Activated CD4-positive, alpha-beta T cell treated with anti-CD3 and anti-CD28 coated beads for 36 hours (primary cell): ENCODE results near the gene CNIH3. TPM values are rescaled to one million over a fixed set of nuclear protein-coding genes. Genes with fewer than 3 reads are reported as not detected.
A peak's percentile ranks its signal among the peaks of the same experiment; 100 is the strongest.

Experiments
- ATAC-seq: fragments of 200-7000 bp; cut with Tn5 transposase; one replicate; pipeline ENCODE4 v1.10.0; 2021; ENCODE audit warnings: mild to moderate bottlenecking, moderate library complexity
- CTCF ChIA-PET: fragments of 350-600 bp; sonication (Branson Sonifier 250); formaldehyde crosslinking; loops from one replicate; lab custom pipeline; 2021; ENCODE audit warnings: antibody characterized with exemption; lab: Charles Lee
- POLR2A ChIA-PET: fragments of 350-600 bp; sonication (Branson Sonifier 250); formaldehyde crosslinking; loops from one replicate; lab custom pipeline; 2021; ENCODE audit warnings: antibody characterized with exemption, inconsistent platforms; lab: Charles Lee
- DNase-seq: peaks from one replicate; pipeline ENCODE4 v3.0.0-alpha.2; 2020
- H3K27ac Mint-ChIP-seq: one replicate; pipeline ENCODE4 v1.8.0; 2021; ENCODE audit warnings: mixed read lengths
- H3K27me3 Mint-ChIP-seq: one replicate; pipeline ENCODE4 v1.8.0; 2021; ENCODE audit warnings: mixed read lengths
- H3K36me3 Mint-ChIP-seq: one replicate; pipeline ENCODE4 v1.8.0; 2021; ENCODE audit warnings: low read depth, mixed read lengths
- H3K4me1 Mint-ChIP-seq: one replicate; pipeline ENCODE4 v1.8.0; 2021; ENCODE audit warnings: mixed read lengths
- H3K4me3 Mint-ChIP-seq: one replicate; pipeline ENCODE4 v1.8.0; 2021; ENCODE audit warnings: mild to moderate bottlenecking, moderate library complexity, mixed read lengths
- H3K9me3 Mint-ChIP-seq: one replicate; pipeline ENCODE4 v1.8.0; 2021; ENCODE audit warnings: low read depth, mixed read lengths
- intact Hi-C, 2 experiments: fragments of 100-400 bp; cut with DNase I in 1 of 2; cut with micrococcal nuclease in 1 of 2; formaldehyde crosslinking; loops; one replicate each; pipeline versions ENCODE4 v1.14.2 to v1.15.1; 2022 to 2024; cut with DNase I, micrococcal nuclease
- total RNA-seq, 2 experiments: library from RNA; stranded (reverse); gene quantifications; one replicate each; pipeline ENCODE4 v1.2.3, GENCODE V29; 2021

CNIH3 gene
- total RNA-seq, 2 experiments from 2014 or later = 1.5 to 1.8 TPM

- no peak overlapping the region for H3K27ac Mint-ChIP-seq
These were observed 1.6 kb downstream of the CNIH3 start for GRCh38 chr1:224617410-224618355.

GRCh38 chr1:224619209-224619608 lies 3.1 kb downstream of the CNIH3 start:
- intact Hi-C loops = no loop called here
- DNase-seq (no peak), ATAC-seq (no peak)
- peaks cover 11% of the 10 kb centered on the region for H3K9me3 Mint-ChIP-seq
- POLR2A ChIA-PET = interaction anchor here (0.6 kb wide), 1 partner anchor 31 kb away, joined by 5 read pairs; no protein-coding TSS in a partner anchor
- H3K27me3 Mint-ChIP-seq = peaks cover 55% of the 10 kb centered on the region
- H3K4me1 Mint-ChIP-seq = peaks cover 43% of the 10 kb centered on the region
- CTCF ChIA-PET = interaction anchor here (1.0 to 1.3 kb wide), 2 partner anchors 12 to 22 kb away, joined by 3 to 4 read pairs; no protein-coding TSS in a partner anchor
- no peak overlapping the region for H3K4me3 Mint-ChIP-seq
- H3K36me3 Mint-ChIP-seq = peaks cover 5% of the 10 kb centered on the region
- H3K27ac Mint-ChIP-seq = no peak overlapping the region

More at GRCh38 chr1:224617410-224618355, 1.6 kb downstream of the CNIH3 start:
- Mint-ChIP-seq H3K36me3 (peaks cover 2% of the 10 kb centered on the region), H3K27me3 (peaks cover 55% of the 10 kb centered on the region), H3K4me1 (peaks cover 30% of the 10 kb centered on the region), H3K4me3 (peak overlapping the region; percentile 22), H3K9me3 (peaks cover 11% of the 10 kb centered on the region)
- ChIA-PET CTCF (interaction anchor here (1.0 kb wide), 1 partner anchor 105 kb away, joined by 3 read pairs; no protein-coding TSS in a partner anchor), POLR2A (no interaction called here)
- ATAC-seq (no peak), DNase-seq (no peak)
- intact Hi-C loops = no loop called here

GRCh38 chr1:224620105-224620504 lies 4.0 kb downstream of the CNIH3 start:
- ATAC-seq = no peak
- peaks cover 11% of the 10 kb centered on the region for H3K9me3 Mint-ChIP-seq
- peaks cover 52% of the 10 kb centered on the region for H3K4me1 Mint-ChIP-seq
- no peak overlapping the region for H3K4me3 Mint-ChIP-seq
- POLR2A ChIA-PET = no interaction called here
- H3K27ac Mint-ChIP-seq = no peak overlapping the region
- DNase-seq = no peak
- peaks cover 5% of the 10 kb centered on the region for H3K36me3 Mint-ChIP-seq
- peaks cover 52% of the 10 kb centered on the region for H3K27me3 Mint-ChIP-seq
- CTCF ChIA-PET = no interaction called here
- intact Hi-C loops = loop anchor here in 1 of 2 experiments (5.0 kb wide), 4 partner anchors 78 to 188 kb away; partner anchors contain the start of gene WDR26

- no peak overlapping the region for H3K4me3 Mint-ChIP-seq
- ChIA-PET POLR2A (interaction anchor here (0.6 to 0.7 kb wide), 2 partner anchors 12 to 783 kb away, joined by 4 read pairs; no protein-coding TSS in a partner anchor), CTCF (interaction anchor here (0.8 to 1.0 kb wide), 2 partner anchors 11 to 36 kb away, joined by 3 read pairs; no protein-coding TSS in a partner anchor)
- ATAC-seq (no peak), DNase-seq (no peak)
- H3K27me3 Mint-ChIP-seq = peaks cover 41% of the 10 kb centered on the region
- H3K27ac Mint-ChIP-seq = no peak overlapping the region
- peaks cover 41% of the 10 kb centered on the region for H3K4me1 Mint-ChIP-seq
- intact Hi-C loops = loop anchor here in 1 of 2 experiments (5.0 kb wide), 4 partner anchors 80 to 190 kb away; partner anchors contain the start of gene WDR26
- H3K36me3 Mint-ChIP-seq = peaks cover 5% of the 10 kb centered on the region
- peaks cover 11% of the 10 kb centered on the region for H3K9me3 Mint-ChIP-seq
These were observed 5.9 kb downstream of the CNIH3 start for GRCh38 chr1:224621813-224622682.

- POLR2A ChIA-PET = interaction anchor here (0.6 to 0.7 kb wide), 2 partner anchors 80 to 784 kb away, joined by 3 to 4 read pairs; no protein-coding TSS in a partner anchor
- no peak overlapping the region for H3K4me3 Mint-ChIP-seq
- CTCF ChIA-PET = interaction anchor here (0.5 to 1.0 kb wide), 4 partner anchors 13 to 111 kb away, joined by 3 read pairs; no protein-coding TSS in a partner anchor
These were observed 6.7 kb downstream of the CNIH3 start for GRCh38 chr1:224622831-224623230.

GRCh38 chr1:224623310-224623714 lies 7.2 kb downstream of the CNIH3 start:
- intact Hi-C loops = loop anchor here in 1 of 2 experiments (5.0 kb wide), 4 partner anchors 81 to 191 kb away; partner anchors contain the start of gene WDR26
- peak overlapping the region; percentile 45 for H3K4me3 Mint-ChIP-seq
- H3K9me3 Mint-ChIP-seq = peaks cover 11% of the 10 kb centered on the region
- DNase-seq (peak; percentile 40), ATAC-seq (peak; percentile 62)
- peak overlapping the region; percentile 96 for H3K27ac Mint-ChIP-seq
- H3K4me1 Mint-ChIP-seq = peaks cover 31% of the 10 kb centered on the region
- peaks cover 31% of the 10 kb centered on the region for H3K27me3 Mint-ChIP-seq
- ChIA-PET POLR2A (interaction anchor here (0.7 kb wide), 1 partner anchor 80 kb away, joined by 3 read pairs; no protein-coding TSS in a partner anchor), CTCF (interaction anchor here (0.5 to 1.0 kb wide), 5 partner anchors 13 to 125 kb away, joined by 3 read pairs; no protein-coding TSS in a partner anchor)
- peaks cover 5% of the 10 kb centered on the region for H3K36me3 Mint-ChIP-seq

More at GRCh38 chr1:224622831-224623230, 6.7 kb downstream of the CNIH3 start:
- Mint-ChIP-seq H3K9me3 (peaks cover 11% of the 10 kb centered on the region), H3K4me1 (peaks cover 35% of the 10 kb centered on the region), H3K36me3 (peaks cover 5% of the 10 kb centered on the region), H3K27ac (peak overlapping the region; percentile 96), H3K27me3 (peaks cover 35% of the 10 kb centered on the region)
- DNase-seq (no peak), ATAC-seq (no peak)
- intact Hi-C loops = loop anchor here in 1 of 2 experiments (5.0 kb wide), 4 partner anchors 81 to 191 kb away; partner anchors contain the start of gene WDR26

- POLR2A ChIA-PET = interaction anchor here (0.7 kb wide), 1 partner anchor 81 kb away, joined by 3 read pairs; no protein-coding TSS in a partner anchor
- H3K4me3 Mint-ChIP-seq = peak overlapping the region; percentile 45
- DNase-seq = peak; percentile 87
- ATAC-seq = peak; percentile 92
- intact Hi-C loops = loop anchor here (1.0 to 5.0 kb wide), 5 partner anchors 20 to 192 kb away; partner anchors contain the start of gene WDR26 (in 1 of the 2)
- peaks cover 5% of the 10 kb centered on the region for H3K36me3 Mint-ChIP-seq
- CTCF ChIA-PET = interaction anchor here (0.9 kb wide), 3 partner anchors 18 to 125 kb away, joined by 3 read pairs; no protein-coding TSS in a partner anchor
- peaks cover 11% of the 10 kb centered on the region for H3K9me3 Mint-ChIP-seq
- peaks cover 25% of the 10 kb centered on the region for H3K27me3 Mint-ChIP-seq
- H3K27ac Mint-ChIP-seq = peak overlapping the region; percentile 96
- peaks cover 25% of the 10 kb centered on the region for H3K4me1 Mint-ChIP-seq
These were observed 7.7 kb downstream of the CNIH3 start for GRCh38 chr1:224623743-224624333.

- CTCF ChIA-PET = interaction anchor here (0.9 kb wide), 1 partner anchor 20 kb away, joined by 3 read pairs; no protein-coding TSS in a partner anchor
- peaks cover 11% of the 10 kb centered on the region for H3K9me3 Mint-ChIP-seq
- intact Hi-C loops = loop anchor here (1.0 to 5.0 kb wide), 5 partner anchors 20 to 192 kb away; partner anchors contain the start of gene WDR26 (in 1 of the 2)
- POLR2A ChIA-PET = no interaction called here
- peaks cover 5% of the 10 kb centered on the region for H3K36me3 Mint-ChIP-seq
- H3K4me3 Mint-ChIP-seq = peak overlapping the region; percentile 45
- ATAC-seq = no peak
- H3K27me3 Mint-ChIP-seq = peaks cover 19% of the 10 kb centered on the region
- no peak for DNase-seq
- peaks cover 22% of the 10 kb centered on the region for H3K4me1 Mint-ChIP-seq
- peak overlapping the region; percentile 96 for H3K27ac Mint-ChIP-seq
These were observed 8.3 kb downstream of the CNIH3 start for GRCh38 chr1:224624432-224624831.

GRCh38 chr1:224626042-224626441 lies 9.9 kb downstream of the CNIH3 start:
- Mint-ChIP-seq H3K27me3 (peaks cover 12% of the 10 kb centered on the region), H3K4me1 (peaks cover 22% of the 10 kb centered on the region), H3K27ac (no peak overlapping the region), H3K4me3 (no peak overlapping the region), H3K36me3 (peaks cover 5% of the 10 kb centered on the region), H3K9me3 (peaks cover 11% of the 10 kb centered on the region)
- intact Hi-C loops = no loop called here
- ChIA-PET CTCF (interaction anchor here (1.2 to 1.7 kb wide), 2 partner anchors 10 to 18 kb away, joined by 3 to 5 read pairs; no protein-coding TSS in a partner anchor), POLR2A (no interaction called here)
- DNase-seq = no peak
- no peak for ATAC-seq

- H3K4me3 Mint-ChIP-seq = no peak overlapping the region
- POLR2A ChIA-PET = no interaction called here
- no peaks in the 10 kb centered on the region for H3K9me3 Mint-ChIP-seq
- no peak overlapping the region for H3K27ac Mint-ChIP-seq
- peaks cover 2% of the 10 kb centered on the region for H3K4me1 Mint-ChIP-seq
- CTCF ChIA-PET = interaction anchor here (0.6 to 1.2 kb wide), 3 partner anchors 9 to 116 kb away, joined by 3 to 4 read pairs (median 4); no protein-coding TSS in a partner anchor
- no peak for DNase-seq
- intact Hi-C loops = no loop called here
- H3K36me3 Mint-ChIP-seq = no peaks in the 10 kb centered on the region
- peaks cover 3% of the 10 kb centered on the region for H3K27me3 Mint-ChIP-seq
- no peak for ATAC-seq
These were observed 13.8 kb downstream of the CNIH3 start for GRCh38 chr1:224629965-224630364.
